ENCODE results near the gene FBRSL1. TPM values are rescaled to one million over a fixed set of nuclear protein-coding genes. Genes with fewer than 3 reads are reported as not detected.

Gene FBRSL1
- total and polyA plus RNA-seq, 11 donors: 23.0 to 88.2 (median 40.0) TPM

DNA sequence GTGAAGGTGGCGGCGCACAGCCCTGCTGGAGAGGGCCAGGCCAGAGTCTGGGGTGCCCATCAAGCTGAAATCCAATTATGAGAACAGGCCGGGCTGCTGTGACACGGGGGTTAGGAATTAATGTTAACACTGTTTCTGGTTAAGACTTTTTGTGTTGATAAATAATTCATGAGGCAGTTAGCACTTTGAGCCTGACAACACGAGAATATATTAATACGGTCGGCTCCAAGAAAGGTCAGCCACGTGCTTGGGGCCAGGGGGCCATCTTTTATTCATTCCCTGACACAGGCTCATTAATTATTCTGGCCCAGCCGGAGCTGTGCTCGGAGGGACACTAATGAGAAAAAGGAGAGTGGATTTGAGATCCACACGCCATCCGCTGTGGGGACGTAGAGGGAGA is 45.1 kb downstream of the FBRSL1 start:
- Histone ChIP-seq H3K9me3 (no peaks in the 10 kb centered on the region), H3K36me3 (peaks cover 0 to 2% (median 0%) of the 10 kb centered on the region in 9 donors), H3K4me3 (no peak overlapping the region), H3K4me1 (no peaks in the 10 kb centered on the region), H3K27ac (no peak overlapping the region), H3K27me3 (no peaks in the 10 kb centered on the region)
- intact Hi-C loops (cut with DNase I): no loop called here
- 95 to 98% (median 97%) methylated on average over 13 of the region's 13 CpGs for WGBS, 4 donors
- DNase-seq (no peak), ATAC-seq (no peak)
- no peak for TF ChIP-seq CTCF (IDR thresholded peaks at IDR 0.05)
- TF ChIP-seq POLR2A (IDR thresholded peaks at IDR 0.05): no peak

DNA sequence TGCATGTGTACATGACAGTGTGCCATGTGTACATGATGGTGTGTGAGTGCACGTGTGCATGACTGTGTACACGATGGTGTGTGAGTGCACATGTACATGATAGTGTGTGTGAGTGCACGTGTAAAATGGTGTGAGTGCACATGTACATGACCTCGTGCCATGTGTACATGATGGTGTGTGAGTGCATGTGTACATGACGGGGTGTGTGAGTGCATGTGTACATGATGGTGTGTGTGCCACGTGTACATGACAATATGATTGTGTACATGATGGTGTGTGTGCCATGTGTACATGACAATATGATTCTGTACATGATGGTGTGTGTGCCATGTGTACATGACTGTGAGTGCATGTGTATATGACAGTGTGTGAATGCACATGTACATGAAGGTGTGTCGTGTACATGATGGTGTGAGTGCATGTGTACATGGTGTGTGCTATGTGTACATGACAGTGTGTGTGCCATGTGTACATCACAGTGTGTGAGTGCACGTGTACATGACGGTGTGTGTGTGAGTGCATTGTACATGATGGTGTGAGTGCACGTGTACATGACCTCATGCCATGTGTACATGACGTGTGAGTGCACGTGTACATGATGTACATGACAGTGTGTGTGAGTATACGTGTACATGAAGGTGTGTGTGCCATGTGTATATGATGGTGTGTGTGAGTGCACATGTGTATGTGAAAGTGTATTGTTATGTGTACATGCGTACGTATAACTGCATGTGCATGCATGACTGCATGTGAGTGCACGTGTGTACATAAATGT is 46.3 kb downstream of the FBRSL1 start:
- no peaks in the 10 kb centered on the region for H3K4me1 ChIP-seq
- H3K27ac ChIP-seq: no peak overlapping the region
- DNase-seq (no peak), ATAC-seq (no peak)
- TF ChIP-seq POLR2A (IDR thresholded peaks at IDR 0.05) (no peak), CTCF (IDR thresholded peaks at IDR 0.05) (no peak)
- H3K36me3 ChIP-seq: peaks cover 0 to 2% (median 0%) of the 10 kb centered on the region in 9 donors
- WGBS, 4 donors: 96 to 97% (median 97%) methylated on average over 16 of the region's 16 CpGs
- intact Hi-C loops (cut with DNase I): no loop called here
- no peaks in the 10 kb centered on the region for H3K27me3 ChIP-seq
- no peaks in the 10 kb centered on the region for H3K9me3 ChIP-seq
- no peak overlapping the region for H3K4me3 ChIP-seq

DNA sequence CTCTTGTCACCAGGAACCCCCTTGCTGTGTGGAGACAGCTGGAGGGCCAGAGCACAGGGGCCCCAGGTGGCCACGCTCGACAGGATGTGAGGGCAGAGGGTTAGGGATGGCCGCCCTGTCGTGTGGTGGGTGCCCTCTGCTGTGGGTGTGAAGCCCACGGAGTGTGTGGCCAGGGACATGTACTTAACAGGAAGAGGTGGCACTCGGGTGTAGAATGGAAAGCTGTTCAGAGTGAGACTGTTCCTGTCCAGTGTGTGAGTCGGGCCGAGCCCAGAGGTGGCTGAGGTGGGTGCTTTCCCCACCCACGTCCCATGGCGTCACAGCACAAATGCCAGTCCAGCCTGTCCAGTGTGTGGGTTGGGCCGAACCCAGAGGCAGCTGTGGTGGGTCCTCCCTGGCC is 47.1 kb downstream of the FBRSL1 start:
- TF ChIP-seq CTCF (IDR thresholded peaks at IDR 0.05): no peak
- TF ChIP-seq POLR2A (IDR thresholded peaks at IDR 0.05): no peak
- Histone ChIP-seq H3K9me3 (no peaks in the 10 kb centered on the region), H3K4me3 (no peak overlapping the region), H3K27ac (no peak overlapping the region), H3K4me1 (no peaks in the 10 kb centered on the region), H3K36me3 (peaks cover 0 to 2% (median 0%) of the 10 kb centered on the region in 9 donors), H3K27me3 (no peaks in the 10 kb centered on the region)
- 89 to 94% (median 92%) methylated on average over 11 of the region's 11 CpGs for WGBS, 4 donors
- intact Hi-C loops (cut with DNase I): no loop called here
- no peak for DNase-seq
- no peak for ATAC-seq

DNA sequence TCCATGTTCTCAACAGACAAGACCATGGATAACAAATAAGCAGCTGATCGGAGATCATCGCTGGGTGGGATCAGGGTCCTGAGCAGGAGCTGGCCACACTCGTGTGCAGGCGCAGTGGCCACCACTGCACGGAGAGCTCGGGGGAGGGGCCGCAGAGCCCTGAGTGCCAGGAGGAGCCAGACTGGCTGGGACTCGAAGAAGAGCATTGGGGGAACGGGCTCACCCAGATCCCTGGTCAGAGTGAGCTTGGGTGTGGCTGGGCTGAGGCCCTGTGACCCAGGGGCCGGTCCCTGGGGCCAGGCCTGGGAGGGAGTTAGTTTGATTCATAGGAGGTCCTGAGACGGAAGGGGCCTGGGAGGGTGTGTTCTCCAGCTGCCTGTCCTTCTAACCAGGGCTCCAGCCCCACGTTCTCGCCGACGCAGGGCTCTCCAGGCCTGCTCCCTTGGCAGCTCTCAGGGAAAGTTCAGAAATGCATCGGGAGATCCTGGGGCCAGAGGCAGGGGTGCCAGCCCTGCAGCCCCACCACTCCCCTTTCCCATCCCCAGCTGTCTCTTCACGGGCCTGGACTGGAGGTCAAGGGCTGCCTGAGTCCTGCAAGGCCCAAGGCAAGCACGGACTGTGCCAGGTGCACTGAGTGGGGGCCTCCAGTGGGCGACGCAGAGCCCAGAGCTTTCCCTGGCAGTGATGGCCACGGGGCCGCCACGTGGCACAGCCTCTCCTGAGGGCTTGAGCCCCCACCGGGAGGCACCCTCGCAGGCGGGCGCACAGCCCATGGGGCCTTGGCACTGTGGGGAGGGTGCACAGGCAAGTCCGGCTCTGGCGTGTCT is 48.1 kb downstream of the FBRSL1 start:
- Histone ChIP-seq H3K27ac (no peak overlapping the region), H3K36me3 (peaks cover 0 to under 1% (median 0%) of the 10 kb centered on the region in 9 donors), H3K9me3 (no peaks in the 10 kb centered on the region), H3K27me3 (no peaks in the 10 kb centered on the region), H3K4me3 (no peak overlapping the region), H3K4me1 (no peaks in the 10 kb centered on the region)
- intact Hi-C loops (cut with DNase I): no loop called here
- no peak for DNase-seq
- no peak for TF ChIP-seq CTCF (IDR thresholded peaks at IDR 0.05)
- TF ChIP-seq POLR2A (IDR thresholded peaks at IDR 0.05): no peak
- peak in 2 of 4 donors; percentile 4 to 12 for ATAC-seq
- WGBS, 4 donors: 87 to 92% (median 90%) methylated on average over 13 to 29 of the region's 29 CpGs

All from heart left ventricle (tissue), 16 donors.